ENCODE data around the gene LRCH1.
"Not testable (repeated sequence)": the region's sequence is repeated elsewhere in the genome, so short reads cannot be mapped to it uniquely, and the experiment has no call there.

The LRCH1 gene

GRCh38 chr13:46552889-46553520 is at the start of gene LRCH1:
Gene LRCH1 (plus strand): TSS chr13:46553170. CDS start chr13:46553397, 227 bp downstream.
- TF ChIP-seq, protein P1, sequence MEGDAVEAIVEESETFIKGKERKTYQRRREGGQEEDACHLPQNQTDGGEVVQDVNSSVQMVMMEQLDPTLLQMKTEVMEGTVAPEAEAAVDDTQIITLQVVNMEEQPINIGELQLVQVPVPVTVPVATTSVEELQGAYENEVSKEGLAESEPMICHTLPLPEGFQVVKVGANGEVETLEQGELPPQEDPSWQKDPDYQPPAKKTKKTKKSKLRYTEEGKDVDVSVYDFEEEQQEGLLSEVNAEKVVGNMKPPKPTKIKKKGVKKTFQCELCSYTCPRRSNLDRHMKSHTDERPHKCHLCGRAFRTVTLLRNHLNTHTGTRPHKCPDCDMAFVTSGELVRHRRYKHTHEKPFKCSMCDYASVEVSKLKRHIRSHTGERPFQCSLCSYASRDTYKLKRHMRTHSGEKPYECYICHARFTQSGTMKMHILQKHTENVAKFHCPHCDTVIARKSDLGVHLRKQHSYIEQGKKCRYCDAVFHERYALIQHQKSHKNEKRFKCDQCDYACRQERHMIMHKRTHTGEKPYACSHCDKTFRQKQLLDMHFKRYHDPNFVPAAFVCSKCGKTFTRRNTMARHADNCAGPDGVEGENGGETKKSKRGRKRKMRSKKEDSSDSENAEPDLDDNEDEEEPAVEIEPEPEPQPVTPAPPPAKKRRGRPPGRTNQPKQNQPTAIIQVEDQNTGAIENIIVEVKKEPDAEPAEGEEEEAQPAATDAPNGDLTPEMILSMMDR (conservative IDR thresholded peaks at IDR 0.05; ENCODE audit: control insufficient read depth, insufficient read depth, low read depth, low read length), result no peak
- DNase-seq (ENCODE audit: low read depth), result peak; percentile 78
- peak within 1 kb of the TSS; percentile 86 for H3K4me3 ChIP-seq (ENCODE audit: control insufficient read depth, low read depth, low read length)

DNA sequence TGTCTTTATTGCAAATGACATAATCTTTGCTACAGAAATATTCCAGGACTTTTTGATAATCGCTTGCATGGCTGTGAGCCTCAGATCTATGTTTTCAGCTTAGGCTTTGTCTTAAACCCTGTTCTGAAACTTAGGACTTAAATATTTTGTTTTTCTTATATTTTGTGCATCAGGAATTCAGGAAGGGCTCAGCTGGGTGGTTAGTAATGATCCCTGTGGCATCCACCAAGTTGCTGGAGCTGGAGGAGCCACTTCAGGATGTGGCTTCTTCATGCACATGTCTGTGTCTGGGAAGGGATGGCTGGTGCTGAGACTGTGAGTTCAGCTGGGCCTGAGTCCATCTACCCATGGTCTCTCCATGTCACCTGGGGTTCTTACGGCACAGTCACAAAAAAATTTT is 48.9 kb upstream of the LRCH1 start:
- no peak for DNase-seq (ENCODE audit: low read depth)
- TF ChIP-seq, protein P1 (conservative IDR thresholded peaks at IDR 0.05; ENCODE audit: control insufficient read depth, insufficient read depth, low read depth, low read length), result no peak
- no peak overlapping the region for H3K4me3 ChIP-seq (ENCODE audit: control insufficient read depth, low read depth, low read length)

GRCh38 chr13:46507981-46508380 is 45.0 kb upstream of the LRCH1 start:
- TF ChIP-seq, protein P1 (conservative IDR thresholded peaks at IDR 0.05; ENCODE audit: control insufficient read depth, insufficient read depth, low read depth, low read length), result no peak
- no peak overlapping the region for H3K4me3 ChIP-seq (ENCODE audit: control insufficient read depth, low read depth, low read length)
- DNase-seq (ENCODE audit: low read depth), result peak; percentile 25

GRCh38 chr13:46509981-46510380 is 43.0 kb upstream of the LRCH1 start:
- no peak for DNase-seq (ENCODE audit: low read depth)
- no peak overlapping the region for H3K4me3 ChIP-seq (ENCODE audit: control insufficient read depth, low read depth, low read length)
- TF ChIP-seq, protein P1 (conservative IDR thresholded peaks at IDR 0.05; ENCODE audit: control insufficient read depth, insufficient read depth, low read depth, low read length), result no peak

DNA sequence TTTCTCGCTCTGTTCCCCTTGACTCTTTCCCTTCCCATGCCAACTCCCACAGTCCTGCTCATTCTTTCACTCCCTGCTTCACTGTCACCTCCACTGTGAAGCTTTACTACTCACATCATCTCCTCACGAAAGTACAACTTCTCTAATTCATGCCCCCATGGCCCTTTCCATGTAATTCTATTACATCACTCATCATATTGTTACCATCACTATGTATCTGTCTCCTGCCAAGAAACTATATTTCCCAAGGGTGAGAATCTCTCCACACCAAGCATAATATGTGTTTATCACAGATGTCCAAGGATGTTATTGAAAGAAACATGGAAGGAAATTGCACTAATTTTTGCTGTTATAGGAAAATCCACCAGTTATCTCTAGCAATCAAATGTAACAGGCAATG is 37.2 kb upstream of the LRCH1 start:
- DNase-seq (ENCODE audit: low read depth), result peak; percentile 41
- TF ChIP-seq, protein P1 (conservative IDR thresholded peaks at IDR 0.05; ENCODE audit: control insufficient read depth, insufficient read depth, low read depth, low read length), result no peak

GRCh38 chr13:46516599-46517338 is 36.2 kb upstream of the LRCH1 start:
- TF ChIP-seq, protein P1 (conservative IDR thresholded peaks at IDR 0.05; ENCODE audit: control insufficient read depth, insufficient read depth, low read depth, low read length), result no peak
- H3K4me3 ChIP-seq (ENCODE audit: control insufficient read depth, low read depth, low read length), result no peak overlapping the region
- peak; percentile 68 for DNase-seq (ENCODE audit: low read depth)

More for the DNA sequence above, 37.2 kb upstream of the LRCH1 start:
- H3K4me3 ChIP-seq (ENCODE audit: control insufficient read depth, low read depth, low read length), result no peak overlapping the region

- DNase-seq (ENCODE audit: low read depth), result not testable (repeated sequence)
Observed at GRCh38 chr13:46517748-46518147, 35.2 kb upstream of the LRCH1 start.

More at GRCh38 chr13:46517748-46518147, 35.2 kb upstream of the LRCH1 start:
- H3K4me3 ChIP-seq (ENCODE audit: control insufficient read depth, low read depth, low read length), result not testable (repeated sequence)

All from fibroblast of mammary gland (primary cell).